Tibial nerve (tissue), 4 donors: ENCODE results near the gene AGL.

Source experiments
- CTCF ChIP-seq, 5 experiments: fragments of 200-600 bp in 3 of 5; fragments of 450-650 bp in 2 of 5; sonication (generic) in 3 of 5; IDR thresholded peaks; one replicate each; pipeline ENCODE4 v1.5.1; 2016 to 2019; ENCODE audit warnings: antibody characterized with exemption in 5 of 5, mild to moderate bottlenecking in 3 of 5, moderate library complexity in 2 of 5
- EP300 ChIP-seq, 2 donors: sonication (generic); formaldehyde crosslinking; IDR thresholded peaks; one replicate each; pipeline ENCODE4 v1.6.1; 2017; ENCODE audit warnings: antibody characterized with exemption in 2 of 2, mild to moderate bottlenecking in 1 of 2
- POLR2A ChIP-seq, 2 donors: fragments of 450-650 bp; IDR thresholded peaks; one replicate each; pipeline ENCODE4 v1.6.1; 2017; ENCODE audit warnings: antibody characterized with exemption in 2 of 2, mild to moderate bottlenecking in 2 of 2, moderate library complexity in 2 of 2

- TF ChIP-seq CTCF (IDR thresholded peaks at IDR 0.05), result no peak
- TF ChIP-seq POLR2A (IDR thresholded peaks at IDR 0.05), result no peak
- no peak for TF ChIP-seq EP300 (IDR thresholded peaks at IDR 0.05)
These were observed 1.8 kb downstream of the AGL start for GRCh38 chr1:99851850-99852454.
